ENCODE results near the gene GLTPD2.

DNA sequence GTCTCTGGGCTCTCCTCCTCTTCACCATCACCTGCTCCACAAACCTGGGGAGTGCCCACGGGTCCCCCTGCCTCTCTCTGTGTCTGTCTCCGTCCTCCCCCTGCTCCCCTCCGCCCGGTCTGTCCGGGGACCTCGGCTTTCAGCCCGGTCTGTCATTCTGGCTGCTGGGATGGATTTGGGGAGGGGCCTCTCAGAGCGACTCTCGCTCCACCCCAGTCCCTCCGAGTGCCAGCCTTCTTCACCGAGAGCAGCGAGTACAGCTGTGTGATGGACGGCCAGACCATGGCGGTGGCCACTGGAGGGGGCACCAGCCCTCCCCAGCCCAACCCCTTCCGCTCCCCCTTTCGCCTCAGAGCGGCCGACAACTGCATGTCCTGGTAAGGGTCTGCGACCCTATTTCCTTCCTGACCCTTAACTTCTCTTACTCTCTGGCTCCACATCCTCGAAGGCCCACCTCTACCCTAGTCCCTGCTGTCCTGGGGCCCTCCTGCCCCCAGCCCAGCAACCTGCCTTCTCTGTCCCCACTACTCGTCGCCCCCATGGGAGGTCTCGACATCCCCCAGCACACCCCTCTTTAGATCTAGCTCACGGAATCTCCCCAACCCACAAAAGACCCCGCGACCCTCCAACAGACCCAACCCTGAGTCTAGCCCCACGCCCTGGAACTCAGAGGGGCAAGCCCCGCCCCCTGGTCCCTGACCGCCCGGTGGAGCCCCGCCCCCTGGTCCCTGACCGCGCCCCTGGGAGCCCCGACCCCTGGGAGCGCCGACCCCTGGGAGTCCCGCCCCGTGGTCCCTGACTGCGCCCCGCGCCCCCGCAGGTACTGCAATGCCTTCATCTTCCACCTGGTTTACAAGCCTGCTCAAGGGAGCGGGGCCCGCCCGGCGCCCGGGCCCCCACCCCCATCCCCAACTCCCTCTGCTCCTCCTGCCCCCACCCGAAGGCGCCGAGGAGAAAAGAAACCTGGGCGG lies 43.5 kb upstream of the GLTPD2 start:
- no peak for TF ChIP-seq CTCF (IDR thresholded peaks at IDR 0.05)
- no peak for TF ChIP-seq POLR2A (IDR thresholded peaks at IDR 0.05)

All from lower leg skin (tissue), 3 donors.